ENCODE results near the gene LONRF2.

Gene LONRF2

GRCh38 chr2:100281521-100282438, 40.5 kb downstream of the LONRF2 start:
- Histone ChIP-seq H3K27ac (ENCODE audit: low read length) (no peak overlapping the region), H3K9ac (ENCODE audit: low read depth, low read length) (no peak overlapping the region), H3K27me3 (ENCODE audit: insufficient read depth, low read length) (no peaks in the 10 kb centered on the region), H3K9me3 (ENCODE audit: insufficient read depth, low read depth, low read length) (no peaks in the 10 kb centered on the region), H3K4me3 (ENCODE audit: low read length) (no peak overlapping the region), H3K4me1 (ENCODE audit: insufficient read depth, low read length) (peaks cover 32% of the 10 kb centered on the region), H3K36me3 (ENCODE audit: insufficient read depth, low read depth, low read length) (no peaks in the 10 kb centered on the region)

- Histone ChIP-seq H3K4me3 (ENCODE audit: low read length) (no peak overlapping the region), H3K9me3 (ENCODE audit: insufficient read depth, low read depth, low read length) (no peaks in the 10 kb centered on the region), H3K27ac (ENCODE audit: low read length) (no peak overlapping the region), H3K4me1 (ENCODE audit: insufficient read depth, low read length) (peaks cover 15% of the 10 kb centered on the region), H3K36me3 (ENCODE audit: insufficient read depth, low read depth, low read length) (no peaks in the 10 kb centered on the region), H3K9ac (ENCODE audit: low read depth, low read length) (no peak overlapping the region), H3K27me3 (ENCODE audit: insufficient read depth, low read length) (no peaks in the 10 kb centered on the region)
Measured at GRCh38 chr2:100279586-100280534, 42.4 kb downstream of the LONRF2 start.

GRCh38 chr2:100278986-100279385, 43.3 kb downstream of the LONRF2 start:
- no peaks in the 10 kb centered on the region for H3K9me3 ChIP-seq (ENCODE audit: insufficient read depth, low read depth, low read length)
- H3K27me3 ChIP-seq (ENCODE audit: insufficient read depth, low read length), result no peaks in the 10 kb centered on the region
- no peak overlapping the region for H3K9ac ChIP-seq (ENCODE audit: low read depth, low read length)
- no peaks in the 10 kb centered on the region for H3K36me3 ChIP-seq (ENCODE audit: insufficient read depth, low read depth, low read length)
- H3K4me1 ChIP-seq (ENCODE audit: insufficient read depth, low read length), result peaks cover 15% of the 10 kb centered on the region
- no peak overlapping the region for H3K27ac ChIP-seq (ENCODE audit: low read length)
- H3K4me3 ChIP-seq (ENCODE audit: low read length), result no peak overlapping the region

DNA sequence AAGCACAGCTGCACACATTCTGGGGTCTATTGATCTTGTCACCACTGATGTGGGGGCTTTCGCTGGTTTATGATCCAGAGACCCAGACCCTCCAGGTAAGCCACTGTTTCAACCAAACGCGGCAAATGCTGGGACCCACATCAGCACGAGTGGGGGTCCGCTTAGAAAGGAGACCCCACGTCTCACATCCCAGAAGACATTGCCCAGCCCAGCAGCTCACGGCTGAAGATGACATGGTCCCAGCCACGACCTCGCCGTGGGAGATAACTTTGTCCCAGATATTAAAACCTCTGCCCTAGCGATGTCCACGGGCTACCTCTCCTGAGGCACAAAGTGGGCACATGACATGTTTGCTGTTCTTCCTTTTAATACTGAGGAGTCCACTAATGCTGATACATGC, 43.8 kb downstream of the LONRF2 start:
- H3K9ac ChIP-seq (ENCODE audit: low read depth, low read length), result no peak overlapping the region
- H3K27me3 ChIP-seq (ENCODE audit: insufficient read depth, low read length), result no peaks in the 10 kb centered on the region
- no peak overlapping the region for H3K4me3 ChIP-seq (ENCODE audit: low read length)
- no peaks in the 10 kb centered on the region for H3K9me3 ChIP-seq (ENCODE audit: insufficient read depth, low read depth, low read length)
- H3K27ac ChIP-seq (ENCODE audit: low read length), result no peak overlapping the region
- peaks cover 15% of the 10 kb centered on the region for H3K4me1 ChIP-seq (ENCODE audit: insufficient read depth, low read length)
- no peaks in the 10 kb centered on the region for H3K36me3 ChIP-seq (ENCODE audit: insufficient read depth, low read depth, low read length)

GRCh38 chr2:100277540-100278207, 44.6 kb downstream of the LONRF2 start:
- no peak overlapping the region for H3K27ac ChIP-seq (ENCODE audit: low read length)
- H3K9ac ChIP-seq (ENCODE audit: low read depth, low read length), result no peak overlapping the region
- no peaks in the 10 kb centered on the region for H3K36me3 ChIP-seq (ENCODE audit: insufficient read depth, low read depth, low read length)
- no peaks in the 10 kb centered on the region for H3K27me3 ChIP-seq (ENCODE audit: insufficient read depth, low read length)
- H3K4me1 ChIP-seq (ENCODE audit: insufficient read depth, low read length), result peaks cover 15% of the 10 kb centered on the region
- H3K4me3 ChIP-seq (ENCODE audit: low read length), result no peak overlapping the region
- H3K9me3 ChIP-seq (ENCODE audit: insufficient read depth, low read depth, low read length), result no peaks in the 10 kb centered on the region

DNA sequence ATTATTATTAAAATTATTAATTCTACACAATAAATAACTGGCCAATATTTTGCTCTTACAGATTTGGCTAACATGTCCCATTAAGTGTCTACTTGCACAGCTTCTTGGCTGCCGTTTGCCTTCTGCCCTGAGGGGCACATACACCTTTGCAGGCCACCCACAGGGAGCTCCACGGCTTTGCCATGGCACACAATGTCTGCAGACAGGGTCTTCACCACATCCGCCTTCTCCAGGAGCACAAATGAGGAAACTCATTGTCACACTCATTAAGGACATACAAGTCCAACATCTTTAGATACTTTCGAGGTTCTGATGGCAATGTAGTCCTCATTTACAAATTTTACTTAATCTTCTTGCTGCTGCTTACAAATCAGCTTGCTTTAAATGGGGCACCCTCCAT, 45.6 kb downstream of the LONRF2 start:
- Histone ChIP-seq H3K4me1 (ENCODE audit: insufficient read depth, low read length) (peaks cover 9% of the 10 kb centered on the region; the same call in 1 of the 2 replicates), H3K27me3 (ENCODE audit: insufficient read depth, low read length) (no peaks in the 10 kb centered on the region), H3K36me3 (ENCODE audit: insufficient read depth, low read depth, low read length) (no peaks in the 10 kb centered on the region), H3K27ac (ENCODE audit: low read length) (no peak overlapping the region), H3K9ac (ENCODE audit: low read depth, low read length) (no peak overlapping the region), H3K9me3 (ENCODE audit: insufficient read depth, low read depth, low read length) (no peaks in the 10 kb centered on the region), H3K4me3 (ENCODE audit: low read length) (no peak overlapping the region)

DNA sequence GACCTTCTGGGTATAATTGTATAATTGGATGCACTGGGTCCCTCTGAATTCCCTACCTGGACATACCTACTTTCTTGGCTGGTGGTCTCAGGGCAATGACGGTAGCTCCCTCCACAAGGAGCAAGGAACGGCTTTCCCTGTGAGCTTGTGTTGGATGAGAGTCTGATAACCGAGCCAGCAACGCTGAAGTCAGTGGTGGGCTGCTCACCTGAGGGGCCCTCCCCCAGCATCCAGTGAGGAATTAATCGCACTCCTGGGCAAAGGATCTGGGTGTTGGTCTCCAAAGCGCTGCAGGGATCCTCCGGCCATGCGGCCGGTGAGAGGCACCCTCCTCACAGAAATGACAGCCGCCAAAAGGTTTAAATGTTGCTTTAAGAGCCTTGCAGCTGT, 47.1 kb downstream of the LONRF2 start:
- Histone ChIP-seq H3K36me3 (ENCODE audit: insufficient read depth, low read depth, low read length) (no peaks in the 10 kb centered on the region), H3K9ac (ENCODE audit: low read depth, low read length) (no peak overlapping the region), H3K9me3 (ENCODE audit: insufficient read depth, low read depth, low read length) (no peaks in the 10 kb centered on the region), H3K4me3 (ENCODE audit: low read length) (no peak overlapping the region), H3K27ac (ENCODE audit: low read length) (no peak overlapping the region), H3K27me3 (ENCODE audit: insufficient read depth, low read length) (no peaks in the 10 kb centered on the region), H3K4me1 (ENCODE audit: insufficient read depth, low read length) (no peaks in the 10 kb centered on the region)

- no peaks in the 10 kb centered on the region for H3K27me3 ChIP-seq (ENCODE audit: insufficient read depth, low read length)
- no peaks in the 10 kb centered on the region for H3K9me3 ChIP-seq (ENCODE audit: insufficient read depth, low read depth, low read length)
- no peak overlapping the region for H3K4me3 ChIP-seq (ENCODE audit: low read length)
- H3K27ac ChIP-seq (ENCODE audit: low read length), result no peak overlapping the region
- no peaks in the 10 kb centered on the region for H3K4me1 ChIP-seq (ENCODE audit: insufficient read depth, low read length)
- H3K9ac ChIP-seq (ENCODE audit: low read depth, low read length), result no peak overlapping the region
- no peaks in the 10 kb centered on the region for H3K36me3 ChIP-seq (ENCODE audit: insufficient read depth, low read depth, low read length)
Measured at GRCh38 chr2:100274566-100275199, 47.6 kb downstream of the LONRF2 start.

DNA sequence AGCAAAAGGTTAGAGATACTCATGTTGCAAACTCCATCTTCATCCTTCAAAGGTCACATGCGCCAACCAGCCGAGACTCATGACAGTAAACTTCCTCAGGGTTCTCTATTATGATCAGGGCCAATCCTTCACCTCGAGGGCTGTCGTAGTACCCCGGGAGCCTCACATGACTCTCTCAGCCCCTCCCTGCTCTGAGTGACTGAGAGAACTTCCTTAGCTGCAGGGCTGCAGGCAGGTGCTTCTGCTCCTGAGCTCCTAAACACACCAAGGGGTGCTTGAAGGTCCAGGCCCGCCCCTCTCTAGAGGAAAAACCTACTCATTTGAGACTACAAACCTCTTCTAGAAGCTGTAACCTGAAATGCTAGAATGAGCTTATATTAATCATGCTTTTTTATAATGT, 48.2 kb downstream of the LONRF2 start:
- Histone ChIP-seq H3K4me1 (ENCODE audit: insufficient read depth, low read length) (no peaks in the 10 kb centered on the region), H3K36me3 (ENCODE audit: insufficient read depth, low read depth, low read length) (no peaks in the 10 kb centered on the region), H3K9me3 (ENCODE audit: insufficient read depth, low read depth, low read length) (no peaks in the 10 kb centered on the region), H3K27me3 (ENCODE audit: insufficient read depth, low read length) (no peaks in the 10 kb centered on the region), H3K27ac (ENCODE audit: low read length) (no peak overlapping the region), H3K9ac (ENCODE audit: low read depth, low read length) (no peak overlapping the region), H3K4me3 (ENCODE audit: low read length) (no peak overlapping the region)

GRCh38 chr2:100273387-100273786, 48.9 kb downstream of the LONRF2 start:
- no peak overlapping the region for H3K27ac ChIP-seq (ENCODE audit: low read length)
- no peaks in the 10 kb centered on the region for H3K9me3 ChIP-seq (ENCODE audit: insufficient read depth, low read depth, low read length)
- H3K36me3 ChIP-seq (ENCODE audit: insufficient read depth, low read depth, low read length), result no peaks in the 10 kb centered on the region
- H3K4me3 ChIP-seq (ENCODE audit: low read length), result no peak overlapping the region
- no peaks in the 10 kb centered on the region for H3K4me1 ChIP-seq (ENCODE audit: insufficient read depth, low read length)
- H3K27me3 ChIP-seq (ENCODE audit: insufficient read depth, low read length), result no peaks in the 10 kb centered on the region
- H3K9ac ChIP-seq (ENCODE audit: low read depth, low read length), result no peak overlapping the region

GRCh38 chr2:100272841-100273329, 49.4 kb downstream of the LONRF2 start:
- Histone ChIP-seq H3K4me3 (ENCODE audit: low read length) (no peak overlapping the region), H3K27me3 (ENCODE audit: insufficient read depth, low read length) (no peaks in the 10 kb centered on the region), H3K9me3 (ENCODE audit: insufficient read depth, low read depth, low read length) (no peaks in the 10 kb centered on the region)

More at GRCh38 chr2:100272841-100273329, 49.4 kb downstream of the LONRF2 start:
- Histone ChIP-seq H3K36me3 (ENCODE audit: insufficient read depth, low read depth, low read length) (no peaks in the 10 kb centered on the region), H3K27ac (ENCODE audit: low read length) (no peak overlapping the region), H3K9ac (ENCODE audit: low read depth, low read length) (no peak overlapping the region), H3K4me1 (ENCODE audit: insufficient read depth, low read length) (no peaks in the 10 kb centered on the region)
